ENCODE results near the gene KAZALD1.

DNA sequence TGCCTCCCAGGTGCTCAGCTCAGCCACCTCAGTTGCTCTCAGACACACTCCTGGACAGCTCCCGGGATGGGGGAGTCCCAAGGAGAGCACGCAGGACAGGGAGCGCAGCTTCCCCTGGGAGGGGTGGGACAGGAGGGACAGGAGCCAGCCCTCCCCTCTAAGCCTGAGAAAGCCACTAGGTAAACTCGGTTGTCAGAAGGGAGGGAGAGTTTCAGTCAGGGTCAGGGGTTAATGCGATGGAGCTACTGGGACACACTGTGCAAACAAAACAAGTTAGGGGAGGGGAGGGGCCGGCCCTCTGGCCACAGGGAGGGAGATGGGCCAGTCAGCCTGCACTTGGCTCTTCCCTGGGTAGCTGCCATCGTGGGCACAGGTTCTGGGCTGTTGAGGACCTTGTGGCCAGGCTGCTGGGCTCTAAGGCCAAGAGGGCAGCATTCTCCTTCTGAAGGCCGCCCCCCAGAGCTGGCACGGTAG, 31.1 kb downstream of the KAZALD1 start:
- TF ChIP-seq POLR2AphosphoS5 (IDR thresholded peaks at IDR 0.05) (no peak), EP300 (IDR thresholded peaks at IDR 0.05) (no peak), POLR2A (IDR thresholded peaks at IDR 0.05; ENCODE audit: low read depth) (no peak)
- TF ChIP-seq, protein P1, sequence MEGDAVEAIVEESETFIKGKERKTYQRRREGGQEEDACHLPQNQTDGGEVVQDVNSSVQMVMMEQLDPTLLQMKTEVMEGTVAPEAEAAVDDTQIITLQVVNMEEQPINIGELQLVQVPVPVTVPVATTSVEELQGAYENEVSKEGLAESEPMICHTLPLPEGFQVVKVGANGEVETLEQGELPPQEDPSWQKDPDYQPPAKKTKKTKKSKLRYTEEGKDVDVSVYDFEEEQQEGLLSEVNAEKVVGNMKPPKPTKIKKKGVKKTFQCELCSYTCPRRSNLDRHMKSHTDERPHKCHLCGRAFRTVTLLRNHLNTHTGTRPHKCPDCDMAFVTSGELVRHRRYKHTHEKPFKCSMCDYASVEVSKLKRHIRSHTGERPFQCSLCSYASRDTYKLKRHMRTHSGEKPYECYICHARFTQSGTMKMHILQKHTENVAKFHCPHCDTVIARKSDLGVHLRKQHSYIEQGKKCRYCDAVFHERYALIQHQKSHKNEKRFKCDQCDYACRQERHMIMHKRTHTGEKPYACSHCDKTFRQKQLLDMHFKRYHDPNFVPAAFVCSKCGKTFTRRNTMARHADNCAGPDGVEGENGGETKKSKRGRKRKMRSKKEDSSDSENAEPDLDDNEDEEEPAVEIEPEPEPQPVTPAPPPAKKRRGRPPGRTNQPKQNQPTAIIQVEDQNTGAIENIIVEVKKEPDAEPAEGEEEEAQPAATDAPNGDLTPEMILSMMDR (IDR thresholded peaks at IDR 0.05): no peak
